ENCODE data around the gene CRYBA4.
A peak's percentile ranks its signal among the peaks of the same experiment; 100 is the strongest.

Gene CRYBA4

GRCh38 chr22:26635117-26635516, 13.4 kb downstream of the CRYBA4 start:
- no peaks in the 10 kb centered on the region for H3K9me3 ChIP-seq (ENCODE audit: insufficient read depth, low read length)
- no peak overlapping the region for H3K27ac ChIP-seq (ENCODE audit: low read length)
- peaks cover 12% of the 10 kb centered on the region for H3K27me3 ChIP-seq (ENCODE audit: low read depth, low read length)
- H3K79me2 ChIP-seq (ENCODE audit: low read length) = no peaks in the 10 kb centered on the region
- no peaks in the 10 kb centered on the region for H3K4me1 ChIP-seq (ENCODE audit: low read length)
- H4K20me1 ChIP-seq (ENCODE audit: insufficient read depth, low read length) = no peaks in the 10 kb centered on the region
- no peak overlapping the region for H3K4me3 ChIP-seq (ENCODE audit: low read length)
- no peak overlapping the region for H3K4me2 ChIP-seq (ENCODE audit: low read length)
- H2AFZ ChIP-seq (ENCODE audit: low read depth, low read length) = no peak overlapping the region
- TF ChIP-seq CTCF (IDR thresholded peaks at IDR 0.05; ENCODE audit: low read depth, low read length) (no peak), EZH2phosphoT487 (IDR thresholded peaks at IDR 0.05; ENCODE audit: low read depth) (no peak)
- H3K36me3 ChIP-seq (replicated peaks; ENCODE audit: low read depth, low read length) = no peaks in the 10 kb centered on the region
- no peak overlapping the region for H3K9ac ChIP-seq (ENCODE audit: low read length)

GRCh38 chr22:26636296-26636695, 14.5 kb downstream of the CRYBA4 start:
- no peaks in the 10 kb centered on the region for H3K4me1 ChIP-seq (ENCODE audit: low read length)
- no peak overlapping the region for H3K9ac ChIP-seq (ENCODE audit: low read length)
- no peak for TF ChIP-seq EZH2phosphoT487 (IDR thresholded peaks at IDR 0.05; ENCODE audit: low read depth)
- no peak for TF ChIP-seq CTCF (IDR thresholded peaks at IDR 0.05; ENCODE audit: low read depth, low read length)
- no peak overlapping the region for H3K4me2 ChIP-seq (ENCODE audit: low read length)
- H2AFZ ChIP-seq (ENCODE audit: low read depth, low read length) = no peak overlapping the region
- no peaks in the 10 kb centered on the region for H4K20me1 ChIP-seq (ENCODE audit: insufficient read depth, low read length)
- H3K36me3 ChIP-seq (replicated peaks; ENCODE audit: low read depth, low read length) = no peaks in the 10 kb centered on the region
- no peak overlapping the region for H3K27ac ChIP-seq (ENCODE audit: low read length)
- no peak overlapping the region for H3K4me3 ChIP-seq (ENCODE audit: low read length)
- H3K27me3 ChIP-seq (ENCODE audit: low read depth, low read length) = peaks cover 12% of the 10 kb centered on the region
- H3K9me3 ChIP-seq (ENCODE audit: insufficient read depth, low read length) = no peaks in the 10 kb centered on the region
- no peaks in the 10 kb centered on the region for H3K79me2 ChIP-seq (ENCODE audit: low read length)

- Histone ChIP-seq H2AFZ (ENCODE audit: low read depth, low read length) (peak overlapping the region; percentile 95), H3K9me3 (ENCODE audit: insufficient read depth, low read length) (no peaks in the 10 kb centered on the region), H3K4me1 (ENCODE audit: low read length) (peaks cover 15% of the 10 kb centered on the region), H3K36me3 (replicated peaks; ENCODE audit: low read depth, low read length) (no peaks in the 10 kb centered on the region), H3K4me3 (ENCODE audit: low read length) (no peak overlapping the region), H3K79me2 (ENCODE audit: low read length) (no peaks in the 10 kb centered on the region), H3K27ac (ENCODE audit: low read length) (no peak overlapping the region), H4K20me1 (ENCODE audit: insufficient read depth, low read length) (no peaks in the 10 kb centered on the region), H3K4me2 (ENCODE audit: low read length) (peak overlapping the region; percentile 47), H3K9ac (ENCODE audit: low read length) (no peak overlapping the region), H3K27me3 (ENCODE audit: low read depth, low read length) (peaks cover 26% of the 10 kb centered on the region)
- TF ChIP-seq EZH2phosphoT487 (IDR thresholded peaks at IDR 0.05; ENCODE audit: low read depth) (no peak), CTCF (IDR thresholded peaks at IDR 0.05; ENCODE audit: low read depth, low read length) (peak; percentile 36)
These were observed 21.0 kb downstream of the CRYBA4 start for GRCh38 chr22:26642465-26643417.

GRCh38 chr22:26643418-26644100, 21.8 kb downstream of the CRYBA4 start:
- peaks cover 32% of the 10 kb centered on the region for H3K27me3 ChIP-seq (ENCODE audit: low read depth, low read length)
- H3K27ac ChIP-seq (ENCODE audit: low read length) = no peak overlapping the region
- H3K9me3 ChIP-seq (ENCODE audit: insufficient read depth, low read length) = no peaks in the 10 kb centered on the region
- peak overlapping the region; percentile 95; the same call in 1 of the 2 replicates for H2AFZ ChIP-seq (ENCODE audit: low read depth, low read length)
- no peak overlapping the region for H3K9ac ChIP-seq (ENCODE audit: low read length)
- H4K20me1 ChIP-seq (ENCODE audit: insufficient read depth, low read length) = no peaks in the 10 kb centered on the region
- no peaks in the 10 kb centered on the region for H3K36me3 ChIP-seq (replicated peaks; ENCODE audit: low read depth, low read length)
- no peak overlapping the region for H3K4me3 ChIP-seq (ENCODE audit: low read length)
- H3K79me2 ChIP-seq (ENCODE audit: low read length) = no peaks in the 10 kb centered on the region
- no peak for TF ChIP-seq CTCF (IDR thresholded peaks at IDR 0.05; ENCODE audit: low read depth, low read length)
- TF ChIP-seq EZH2phosphoT487 (IDR thresholded peaks at IDR 0.05; ENCODE audit: low read depth) = no peak
- H3K4me1 ChIP-seq (ENCODE audit: low read length) = peaks cover 15% of the 10 kb centered on the region
- H3K4me2 ChIP-seq (ENCODE audit: low read length) = no peak overlapping the region

Data from OCI-LY3 (cell line).